B cell (primary cell): ENCODE data around the gene GREM1. TPM values are rescaled to one million over a fixed set of nuclear protein-coding genes. Genes with fewer than 3 reads are reported as not detected.

Experiments used
- ATAC-seq: fragments of 200-7000 bp; cut with Tn5 transposase; one replicate; pipeline ENCODE4 v1.10.0; 2021; ENCODE audit warnings: low read depth, mild to moderate bottlenecking, moderate number of reproducible peaks, moderate library complexity
- CTCF ChIA-PET: fragments of 350-600 bp; sonication (Branson Sonifier 250); formaldehyde crosslinking; loops from one replicate; lab custom pipeline; 2021; ENCODE audit warnings: antibody characterized with exemption, inconsistent platforms; lab: Charles Lee
- POLR2A ChIA-PET: fragments of 350-600 bp; sonication (Branson Sonifier 250); formaldehyde crosslinking; loops from one replicate; lab custom pipeline; 2021; ENCODE audit warnings: antibody characterized with exemption; lab: Charles Lee
- DNase-seq: peaks from one replicate; pipeline ENCODE4 v3.0.0; 2013
- H2AFZ ChIP-seq: 2 replicates; pipeline ENCODE4 v1.6.1; 2012; ENCODE audit warnings: mild to moderate bottlenecking, low read depth, low read length; ENCODE audit not compliant: insufficient read depth, poor library complexity, severe bottlenecking
- H3K27ac ChIP-seq, 2 donors: 1 replicate in 1 of 2; 2 replicates in 1 of 2; pipeline ENCODE4 v1.5.1; 2012 to 2013; ENCODE audit warnings: low read length in 2 of 2, mild to moderate bottlenecking in 2 of 2, moderate library complexity in 1 of 2
- H3K27me3 ChIP-seq, 4 experiments: fragments of 200-600 bp in 1 of 4; sonication (generic) in 1 of 4; replicated peaks in 1 of 4; 1 replicate in 2 of 4; 2 replicates in 2 of 4; pipeline versions ENCODE4 v1.6.1 to v1.7.0; 2013 to 2016; ENCODE audit warnings: low read length in 3 of 4, mild to moderate bottlenecking in 2 of 4, mixed read lengths in 1 of 4, moderate library complexity in 1 of 4; ENCODE audit not compliant: insufficient read depth in 4 of 4, control insufficient read depth in 3 of 4; ENCODE audit errors: control extremely low read depth in 1 of 4
- H3K36me3 ChIP-seq, 2 experiments: replicated peaks in 1 of 2; 1 replicate in 1 of 2; 2 replicates in 1 of 2; pipeline versions ENCODE4 v1.6.1 to v1.7.1; 2013; ENCODE audit warnings: low read length in 1 of 2; ENCODE audit not compliant: insufficient read depth in 2 of 2, control insufficient read depth in 1 of 2; ENCODE audit errors: control extremely low read depth in 1 of 2, extremely low read depth in 1 of 2
- H3K4me1 ChIP-seq, 2 donors: fragments of 200-600 bp in 1 of 2; sonication (generic) in 1 of 2; 1 replicate in 1 of 2; 2 replicates in 1 of 2; pipeline versions ENCODE4 v1.5.1 to v1.6.1; 2013 to 2017; ENCODE audit warnings: low read length in 2 of 2; ENCODE audit not compliant: control insufficient read depth in 2 of 2, insufficient read depth in 2 of 2
- H3K4me2 ChIP-seq: replicated peaks from 2 replicates; pipeline ENCODE3; 2012; ENCODE audit warnings: mild to moderate bottlenecking, low read depth, low read length; ENCODE audit not compliant: poor library complexity, severe bottlenecking
- H3K4me3 ChIP-seq, 5 experiments: fragments of 200-600 bp in 1 of 5; sonication (generic) in 1 of 5; 1 replicate in 3 of 5; 2 replicates in 2 of 5; pipeline versions ENCODE4 v1.5.1 to v1.7.0; 2011 to 2016; ENCODE audit warnings: low read length in 4 of 5, mild to moderate bottlenecking in 4 of 5, low read depth in 2 of 5, control low read depth in 1 of 5, moderate library complexity in 1 of 5; ENCODE audit not compliant: insufficient read depth in 1 of 5; ENCODE audit errors: control extremely low read depth in 1 of 5, extremely low read depth in 1 of 5
- H3K79me2 ChIP-seq: fragments of 200-600 bp; sonication (generic); one replicate; pipeline ENCODE4 v1.6.0; 2016; ENCODE audit warnings: low read length; ENCODE audit not compliant: control insufficient read depth, insufficient read depth
- H3K9ac ChIP-seq: fragments of 200-600 bp; sonication (generic); 2 replicates; pipeline ENCODE4 v1.6.1; 2017; ENCODE audit warnings: mild to moderate bottlenecking, low read length, moderate library complexity
- H3K9me3 ChIP-seq, 3 donors: one replicate each; pipeline versions ENCODE4 v1.6.1 to v1.7.1; 2013; ENCODE audit warnings: low read length in 2 of 3; ENCODE audit not compliant: control insufficient read depth in 2 of 3, insufficient read depth in 1 of 3; ENCODE audit errors: control extremely low read depth in 1 of 3
- H4K20me1 ChIP-seq: 2 replicates; pipeline ENCODE4 v1.6.0; 2012; ENCODE audit warnings: mild to moderate bottlenecking, low read length; ENCODE audit not compliant: insufficient read depth, control insufficient read depth, poor library complexity, severe bottlenecking
- H3K27ac Mint-ChIP-seq: one replicate; pipeline ENCODE4 v1.8.0; 2021; ENCODE audit warnings: mixed read lengths
- H3K27me3 Mint-ChIP-seq: one replicate; pipeline ENCODE4 v1.8.0; 2021; ENCODE audit warnings: mixed read lengths
- H3K4me1 Mint-ChIP-seq: one replicate; pipeline ENCODE4 v1.8.0; 2021; ENCODE audit warnings: mixed read lengths
- H3K4me3 Mint-ChIP-seq: one replicate; pipeline ENCODE4 v1.8.0; 2021; ENCODE audit warnings: mixed read lengths
- H3K9me3 Mint-ChIP-seq: one replicate; pipeline ENCODE4 v1.8.0; 2022; ENCODE audit warnings: mixed read lengths; ENCODE audit not compliant: insufficient read depth
- CTCF ChIP-seq: fragments of 200-600 bp; IDR thresholded peaks from one replicate; pipeline ENCODE4 v1.8.0; 2022; ENCODE audit warnings: antibody characterized with exemption, mild to moderate bottlenecking
- EZH2 ChIP-seq: IDR thresholded peaks from 2 replicates; pipeline ENCODE4 v1.6.1; 2012; ENCODE audit warnings: borderline replicate concordance, low read depth, mild to moderate bottlenecking, moderate library complexity, low read length; ENCODE audit not compliant: insufficient read depth, poor library complexity, severe bottlenecking
- WGBS: methylation state at CpG from one replicate; pipeline ENCODE4 v1.1.5; 2013; ENCODE audit warnings: missing lambda C conversion rate; ENCODE audit not compliant: insufficient coverage; 5-methylcytosine and 5-hydroxymethylcytosine counted together
- intact Hi-C: fragments of 100-400 bp; cut with micrococcal nuclease; formaldehyde crosslinking; loops from one replicate; pipeline ENCODE4 v1.10.0; 2022
- polyA plus RNA-seq: library from polyadenylated mRNA; depleted of rRNA; stranded (reverse); fragments of >200 nt; gene quantifications from 2 replicates; pipeline ENCODE4 v1.2.3, GENCODE V29; 2012
- total RNA-seq, 2 donors: library from RNA; stranded (reverse); fragments of 120-200 nt in 1 of 2; gene quantifications; 1 replicate in 1 of 2; 2 replicates in 1 of 2; pipeline versions ENCODE4 v1.2.3 to v1.2.4, GENCODE V29; 2013 to 2022

Gene GREM1
- total and polyA plus RNA-seq, 2 donors (not counting 1 experiment from before 2014, with no cell fraction given): not detected

GRCh38 chr15:32677238-32677750 lies 40.5 kb upstream of the GREM1 start:
- no peak overlapping the region for H3K27ac ChIP-seq
- ATAC-seq: no peak
- no peaks in the 10 kb centered on the region for H3K9me3 ChIP-seq
- H3K4me3 ChIP-seq: no peak overlapping the region
- TF ChIP-seq CTCF: no peak
- TF ChIP-seq EZH2: no peak
- ChIA-PET POLR2A (no interaction called here), CTCF (no interaction called here)
- no peaks in the 10 kb centered on the region for H3K4me1 ChIP-seq
- H3K27me3 ChIP-seq: no peaks in the 10 kb centered on the region
- H3K9me3 Mint-ChIP-seq: no peaks in the 10 kb centered on the region
- H3K27ac Mint-ChIP-seq: no peak overlapping the region
- no peaks in the 10 kb centered on the region for H3K4me1 Mint-ChIP-seq
- WGBS: 79% methylated on average over 2 of the region's 5 CpGs
- intact Hi-C loops: no loop called here
- no peaks in the 10 kb centered on the region for H4K20me1 ChIP-seq
- no peak overlapping the region for H3K4me2 ChIP-seq
- no peaks in the 10 kb centered on the region for H3K79me2 ChIP-seq
- no peak for DNase-seq
- no peak overlapping the region for H3K4me3 Mint-ChIP-seq
- H2AFZ ChIP-seq: no peak overlapping the region
- H3K9ac ChIP-seq: no peak overlapping the region
- no peaks in the 10 kb centered on the region for H3K36me3 ChIP-seq
- no peaks in the 10 kb centered on the region for H3K27me3 Mint-ChIP-seq

DNA sequence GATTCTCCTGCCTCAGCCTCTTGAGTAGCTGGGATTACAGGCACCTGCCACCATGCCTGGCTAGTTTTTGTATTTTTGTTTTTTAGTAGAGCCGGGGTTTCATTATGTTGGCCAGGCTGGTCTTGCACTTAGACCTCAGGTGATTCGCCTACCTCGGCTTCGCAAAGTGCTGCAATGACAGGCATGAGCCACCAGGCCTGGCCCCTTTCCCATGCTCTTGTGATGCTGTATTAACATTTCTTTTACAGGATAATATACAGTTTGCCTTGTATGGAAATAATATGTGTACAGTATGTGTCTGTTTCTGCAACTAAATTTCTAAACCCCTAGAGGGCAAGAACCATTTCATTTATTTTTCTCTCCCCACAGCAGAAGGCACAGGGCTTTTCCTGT lies 38.5 kb upstream of the GREM1 start:
- Histone ChIP-seq H3K4me3 (no peak overlapping the region), H3K27me3 (no peaks in the 10 kb centered on the region), H3K4me2 (no peak overlapping the region), H3K79me2 (no peaks in the 10 kb centered on the region), H4K20me1 (no peaks in the 10 kb centered on the region), H3K4me1 (no peaks in the 10 kb centered on the region), H3K9me3 (no peaks in the 10 kb centered on the region), H3K36me3 (no peaks in the 10 kb centered on the region), H3K27ac (no peak overlapping the region), H2AFZ (no peak overlapping the region), H3K9ac (no peak overlapping the region)
- ChIA-PET POLR2A (no interaction called here), CTCF (interaction anchor here (0.7 kb wide), 1 partner anchor 263 kb away, joined by 4 read pairs; no protein-coding TSS in a partner anchor)
- no peaks in the 10 kb centered on the region for H3K9me3 Mint-ChIP-seq
- ATAC-seq (no peak), DNase-seq (no peak)
- no CpG with 5 or more reads among the region's 4 CpGs for WGBS
- no peaks in the 10 kb centered on the region for H3K4me1 Mint-ChIP-seq
- no peak overlapping the region for H3K4me3 Mint-ChIP-seq
- intact Hi-C loops: no loop called here
- no peak overlapping the region for H3K27ac Mint-ChIP-seq
- TF ChIP-seq CTCF (no peak), EZH2 (no peak)
- no peaks in the 10 kb centered on the region for H3K27me3 Mint-ChIP-seq
